Measurements from ENCODE around the gene SLC29A3.

GRCh38 chr10:71307469-71308085 is 11.5 kb upstream of the SLC29A3 start:
- TF ChIP-seq CTCF (IDR thresholded peaks at IDR 0.05) (no peak), POLR2A (IDR thresholded peaks at IDR 0.05) (no peak)

Measured in uterus (tissue), 2 donors.